Measurements from ENCODE around the gene NDUFB8.

DNA sequence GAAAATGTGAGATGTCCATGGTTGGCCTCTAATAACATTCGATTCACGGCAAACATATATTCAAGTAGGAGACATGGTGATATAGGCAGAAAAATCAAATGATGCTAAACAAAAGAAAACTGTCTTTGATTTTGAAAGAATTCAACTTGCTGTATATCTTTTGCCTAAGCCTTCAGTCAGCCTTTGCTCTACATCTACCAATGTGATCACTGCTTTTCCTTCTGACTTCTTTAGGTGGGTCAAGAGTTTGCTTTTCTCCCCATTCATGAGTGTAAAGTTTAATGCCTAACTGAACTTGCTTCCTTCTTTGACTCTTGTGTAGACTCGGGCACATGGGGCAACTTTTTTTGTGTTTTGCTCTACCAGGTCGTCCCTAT lies 5.7 kb upstream of the NDUFB8 start:
- TF ChIP-seq, protein P1, sequence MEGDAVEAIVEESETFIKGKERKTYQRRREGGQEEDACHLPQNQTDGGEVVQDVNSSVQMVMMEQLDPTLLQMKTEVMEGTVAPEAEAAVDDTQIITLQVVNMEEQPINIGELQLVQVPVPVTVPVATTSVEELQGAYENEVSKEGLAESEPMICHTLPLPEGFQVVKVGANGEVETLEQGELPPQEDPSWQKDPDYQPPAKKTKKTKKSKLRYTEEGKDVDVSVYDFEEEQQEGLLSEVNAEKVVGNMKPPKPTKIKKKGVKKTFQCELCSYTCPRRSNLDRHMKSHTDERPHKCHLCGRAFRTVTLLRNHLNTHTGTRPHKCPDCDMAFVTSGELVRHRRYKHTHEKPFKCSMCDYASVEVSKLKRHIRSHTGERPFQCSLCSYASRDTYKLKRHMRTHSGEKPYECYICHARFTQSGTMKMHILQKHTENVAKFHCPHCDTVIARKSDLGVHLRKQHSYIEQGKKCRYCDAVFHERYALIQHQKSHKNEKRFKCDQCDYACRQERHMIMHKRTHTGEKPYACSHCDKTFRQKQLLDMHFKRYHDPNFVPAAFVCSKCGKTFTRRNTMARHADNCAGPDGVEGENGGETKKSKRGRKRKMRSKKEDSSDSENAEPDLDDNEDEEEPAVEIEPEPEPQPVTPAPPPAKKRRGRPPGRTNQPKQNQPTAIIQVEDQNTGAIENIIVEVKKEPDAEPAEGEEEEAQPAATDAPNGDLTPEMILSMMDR (IDR thresholded peaks at IDR 0.05), result no peak
- no peak for TF ChIP-seq POLR2A (IDR thresholded peaks at IDR 0.05)
